ENCODE data around the gene ST3GAL6.

Gene ST3GAL6

GRCh38 chr3:98808071-98808470 is 44.9 kb downstream of the ST3GAL6 start:
- no peak for TF ChIP-seq CTCF (IDR thresholded peaks at IDR 0.05; ENCODE audit: extremely low read depth, missing control alignments)
- no peak for DNase-seq (ENCODE audit: low spot score)

- peak; percentile 12 for DNase-seq (ENCODE audit: low spot score)
Observed at GRCh38 chr3:98809557-98809956, 46.4 kb downstream of the ST3GAL6 start.

GRCh38 chr3:98811048-98811447 is 47.9 kb downstream of the ST3GAL6 start:
- no peak for DNase-seq (ENCODE audit: low spot score)
- TF ChIP-seq CTCF (IDR thresholded peaks at IDR 0.05; ENCODE audit: extremely low read depth, missing control alignments), result no peak

More at GRCh38 chr3:98809557-98809956, 46.4 kb downstream of the ST3GAL6 start:
- no peak for TF ChIP-seq CTCF (IDR thresholded peaks at IDR 0.05; ENCODE audit: extremely low read depth, missing control alignments)

GRCh38 chr3:98812851-98813374 is 49.8 kb downstream of the ST3GAL6 start:
- DNase-seq (ENCODE audit: low spot score), result peak; percentile 43
- TF ChIP-seq CTCF (IDR thresholded peaks at IDR 0.05; ENCODE audit: extremely low read depth, missing control alignments), result peak; percentile 22

GRCh38 chr3:98814817-98815420 is 51.8 kb downstream of the ST3GAL6 start:
- DNase-seq (ENCODE audit: low spot score), result no peak
- no peak for TF ChIP-seq CTCF (IDR thresholded peaks at IDR 0.05; ENCODE audit: extremely low read depth, missing control alignments)

GRCh38 chr3:98817547-98818041 is 54.5 kb downstream of the ST3GAL6 start:
- peak; percentile 51 for DNase-seq (ENCODE audit: low spot score)
- TF ChIP-seq CTCF (IDR thresholded peaks at IDR 0.05; ENCODE audit: extremely low read depth, missing control alignments), result peak; percentile 16

- no peak for TF ChIP-seq CTCF (IDR thresholded peaks at IDR 0.05; ENCODE audit: extremely low read depth, missing control alignments)
- DNase-seq (ENCODE audit: low spot score), result no peak
Observed at GRCh38 chr3:98821063-98821462, 57.9 kb downstream of the ST3GAL6 start.

All from GM20000 (cell line).